ENCODE data around the gene TRPC4AP. TPM values are rescaled to one million over a fixed set of nuclear protein-coding genes. Genes with fewer than 3 reads are reported as not detected.
"Not testable (repeated sequence)": the region's sequence is repeated elsewhere in the genome, so short reads cannot be mapped to it uniquely, and the experiment has no call there.

TRPC4AP gene
- total RNA-seq, 1 experiment from 2014 or later: 48.6 TPM

DNA sequence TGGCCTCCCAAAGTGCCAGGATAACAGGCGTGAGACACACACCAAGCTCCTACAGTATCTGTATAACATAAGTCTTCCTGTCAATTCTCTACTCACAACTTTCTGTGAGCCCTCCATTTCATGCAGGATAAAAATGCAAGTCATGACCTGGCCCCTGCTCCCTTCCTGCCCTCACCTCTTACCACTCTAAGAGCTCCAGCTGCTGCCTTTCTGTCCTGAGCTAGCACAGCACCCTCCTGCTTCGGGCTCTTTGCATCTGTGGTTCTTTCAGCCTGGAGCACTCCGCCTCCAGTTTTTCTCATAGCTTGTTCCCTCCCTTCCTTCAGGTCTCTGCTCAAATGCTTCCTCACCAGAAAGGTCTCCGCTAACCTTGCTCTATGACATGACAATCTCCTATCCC is 23.7 kb upstream of the TRPC4AP start (continued):
- TF ChIP-seq, protein P1, sequence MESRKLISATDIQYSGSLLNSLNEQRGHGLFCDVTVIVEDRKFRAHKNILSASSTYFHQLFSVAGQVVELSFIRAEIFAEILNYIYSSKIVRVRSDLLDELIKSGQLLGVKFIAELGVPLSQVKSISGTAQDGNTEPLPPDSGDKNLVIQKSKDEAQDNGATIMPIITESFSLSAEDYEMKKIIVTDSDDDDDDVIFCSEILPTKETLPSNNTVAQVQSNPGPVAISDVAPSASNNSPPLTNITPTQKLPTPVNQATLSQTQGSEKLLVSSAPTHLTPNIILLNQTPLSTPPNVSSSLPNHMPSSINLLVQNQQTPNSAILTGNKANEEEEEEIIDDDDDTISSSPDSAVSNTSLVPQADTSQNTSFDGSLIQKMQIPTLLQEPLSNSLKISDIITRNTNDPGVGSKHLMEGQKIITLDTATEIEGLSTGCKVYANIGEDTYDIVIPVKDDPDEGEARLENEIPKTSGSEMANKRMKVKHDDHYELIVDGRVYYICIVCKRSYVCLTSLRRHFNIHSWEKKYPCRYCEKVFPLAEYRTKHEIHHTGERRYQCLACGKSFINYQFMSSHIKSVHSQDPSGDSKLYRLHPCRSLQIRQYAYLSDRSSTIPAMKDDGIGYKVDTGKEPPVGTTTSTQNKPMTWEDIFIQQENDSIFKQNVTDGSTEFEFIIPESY (IDR thresholded peaks at IDR 0.05; ENCODE audit: extremely low read depth, insufficient replicate concordance, low read length): no peak
- no peak for TF ChIP-seq JUND (IDR thresholded peaks at IDR 0.05)
- no peak for TF ChIP-seq RAD21 (IDR thresholded peaks at IDR 0.05; ENCODE audit: low read depth)
- no peak for TF ChIP-seq EZH2phosphoT487 (IDR thresholded peaks at IDR 0.05; ENCODE audit: borderline replicate concordance)
- TF ChIP-seq SRF (IDR thresholded peaks at IDR 0.05; ENCODE audit: low read depth): no peak
- TF ChIP-seq CBX3 (IDR thresholded peaks at IDR 0.05; ENCODE audit: low read depth): no peak
- no peak for TF ChIP-seq YY1 (IDR thresholded peaks at IDR 0.05; ENCODE audit: extremely low read depth, insufficient replicate concordance, low read depth, low read length)

DNA sequence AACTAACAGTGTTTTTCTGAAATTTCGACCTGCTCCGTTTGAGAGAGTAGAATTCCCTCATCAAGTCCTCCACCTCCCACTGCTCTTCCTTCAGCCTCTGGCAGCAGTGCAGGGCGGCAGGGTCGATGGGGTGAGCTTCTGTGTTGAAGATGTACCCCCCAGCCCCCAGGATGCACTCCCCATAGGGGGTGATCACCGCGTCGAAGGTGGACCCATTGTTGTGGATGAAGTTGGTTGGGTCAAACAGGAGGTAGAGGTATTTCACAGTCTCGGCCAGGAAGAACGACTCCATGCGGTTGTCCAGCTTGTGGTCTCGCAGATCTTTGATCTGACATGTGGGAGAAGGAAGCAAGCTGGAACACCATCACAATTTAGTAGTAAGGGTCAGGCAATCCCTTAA is 23.0 kb upstream of the TRPC4AP start:
- Histone ChIP-seq H3K27ac (ENCODE audit: low read depth, low read length) (no peak overlapping the region), H3K36me3 (ENCODE audit: control insufficient read depth in 1 of 2, insufficient read depth in 2 of 2, low read length in 2 of 2) (peaks cover 6 to 7% of the 10 kb centered on the region in 2 experiments; a peak in 1 of 4 replicates), H3K79me2 (ENCODE audit: insufficient read depth, low read length) (no peaks in the 10 kb centered on the region), H3K4me2 (ENCODE audit: low read length) (no peak overlapping the region), H3K9ac (ENCODE audit: low read length) (no peak overlapping the region), H4K20me1 (ENCODE audit: insufficient read depth) (no peaks in the 10 kb centered on the region), H3K9me2 (ENCODE audit: insufficient read depth) (no peaks in the 10 kb centered on the region), H3K27me3 (ENCODE audit: insufficient read depth, low read length) (no peaks in the 10 kb centered on the region), H2AFZ (ENCODE audit: low read depth, low read length, poor library complexity, severe bottlenecking) (no peak overlapping the region), H3K4me3 (replicated peaks in 1 of 2; ENCODE audit: low read depth in 1 of 2, low read length in 2 of 2) (no peak overlapping the region), H3K4me1 (ENCODE audit: control insufficient read depth in 1 of 2, insufficient read depth in 2 of 2, low read length in 2 of 2) (peaks cover 0 to 12% of the 10 kb centered on the region in 2 experiments; a peak in 2 of 4 replicates), H3K9me3 (ENCODE audit: control insufficient read depth in 1 of 2, insufficient read depth in 1 of 2, low read depth in 1 of 2, low read length in 2 of 2) (no peaks in the 10 kb centered on the region)
- DNase-seq (ENCODE audit: low read depth, low spot score) (no peak), ATAC-seq (no peak)
- CTCF ChIA-PET: no interaction called here
- BruUV-seq (replicated peaks): no TSS peak
- POLR2A ChIA-PET: no interaction called here
- no peak for TF ChIP-seq ZFX (IDR thresholded peaks at IDR 0.05)
- no peak for TF ChIP-seq EGR1 (IDR thresholded peaks at IDR 0.05; ENCODE audit: low read depth)
- TF ChIP-seq SRF (IDR thresholded peaks at IDR 0.05; ENCODE audit: low read depth): no peak
- intact Hi-C loops (cut with micrococcal nuclease): no loop called here
- RAD21 ChIA-PET (ENCODE audit: low non-redundant PET in 1 of 2, low total read pairs in 2 of 2, uncharacterized antibody in 2 of 2, unreplicated experiment in 2 of 2): no interaction called here

DNA sequence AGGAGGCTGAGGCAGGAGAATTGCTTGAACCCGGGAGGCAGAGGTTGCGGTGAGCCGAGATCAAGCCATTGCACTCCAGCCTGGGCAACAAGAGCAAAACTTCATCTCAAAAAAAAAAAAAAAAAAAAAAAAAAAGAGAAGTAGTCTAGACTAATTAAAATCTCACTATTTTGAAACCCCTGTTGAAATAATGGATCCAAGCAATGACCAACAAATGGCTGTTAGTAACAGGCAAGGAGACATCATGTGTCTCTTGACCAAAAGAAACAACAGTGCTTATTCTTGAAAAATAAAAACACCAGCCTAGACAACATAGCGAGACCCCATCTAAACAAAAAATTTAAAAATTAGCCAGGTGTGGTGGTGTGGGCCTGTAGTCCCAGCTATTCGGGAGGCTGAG is 19.7 kb upstream of the TRPC4AP start:
- peaks cover 0 to 16% of the 10 kb centered on the region in 2 experiments; a peak in 2 of 4 replicates for H3K4me1 ChIP-seq (ENCODE audit: control insufficient read depth in 1 of 2, insufficient read depth in 2 of 2, low read length in 2 of 2)
- DNase-seq (ENCODE audit: low read depth, low spot score); H3K9me2 ChIP-seq (ENCODE audit: insufficient read depth); H4K20me1 ChIP-seq (ENCODE audit: insufficient read depth); H3K79me2 ChIP-seq (ENCODE audit: insufficient read depth, low read length); H2AFZ ChIP-seq (ENCODE audit: low read depth, low read length, poor library complexity, severe bottlenecking); H3K27ac ChIP-seq (ENCODE audit: low read depth, low read length); H3K4me2 ChIP-seq (ENCODE audit: low read length); H3K9me3 ChIP-seq (ENCODE audit: control insufficient read depth in 1 of 2, insufficient read depth in 1 of 2, low read depth in 1 of 2, low read length in 2 of 2); H3K9ac ChIP-seq (ENCODE audit: low read length); H3K36me3 ChIP-seq (ENCODE audit: control insufficient read depth in 1 of 2, insufficient read depth in 2 of 2, low read length in 2 of 2); ATAC-seq; H3K27me3 ChIP-seq (ENCODE audit: insufficient read depth, low read length); BruUV-seq (replicated peaks); H3K4me3 ChIP-seq (replicated peaks in 1 of 2; ENCODE audit: low read depth in 1 of 2, low read length in 2 of 2); RAD21 ChIA-PET (ENCODE audit: low non-redundant PET in 1 of 2, low total read pairs in 2 of 2, uncharacterized antibody in 2 of 2, unreplicated experiment in 2 of 2); intact Hi-C loops (cut with micrococcal nuclease): not testable (repeated sequence)
- ChIA-PET CTCF (interaction anchor here (2.7 kb wide), 1 partner anchor 16 kb away, joined by 14 read pairs; no protein-coding TSS in a partner anchor), POLR2A (interaction anchor here (1.5 kb wide), 1 partner anchor 16 kb away, joined by 5 read pairs; no protein-coding TSS in a partner anchor)
